Measurements from ENCODE around the gene LAG3.

LAG3 gene

DNA sequence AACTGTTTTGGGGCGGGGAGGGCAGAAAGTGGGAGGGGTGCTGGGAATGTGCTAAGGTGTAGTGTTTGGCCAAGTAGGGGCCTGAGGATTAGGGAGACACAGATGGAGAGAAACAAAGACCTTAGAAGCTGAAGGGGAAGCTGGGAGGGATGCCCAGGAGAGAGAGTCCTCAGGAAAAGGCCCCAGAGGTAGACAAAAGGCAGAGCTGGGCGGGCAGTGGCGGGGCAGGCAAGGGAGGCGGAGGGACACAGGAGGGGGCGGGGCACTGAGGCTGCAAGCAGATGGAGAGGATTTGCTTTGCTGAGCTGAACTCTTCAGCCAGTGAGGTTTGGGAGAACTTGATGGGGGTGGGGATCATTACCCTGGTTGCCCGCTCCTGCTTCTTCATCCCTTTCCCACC, 3.3 kb upstream of the LAG3 start:
- intact Hi-C loops (cut with DNase I), result no loop called here
- DNase-seq, result no peak

DNA sequence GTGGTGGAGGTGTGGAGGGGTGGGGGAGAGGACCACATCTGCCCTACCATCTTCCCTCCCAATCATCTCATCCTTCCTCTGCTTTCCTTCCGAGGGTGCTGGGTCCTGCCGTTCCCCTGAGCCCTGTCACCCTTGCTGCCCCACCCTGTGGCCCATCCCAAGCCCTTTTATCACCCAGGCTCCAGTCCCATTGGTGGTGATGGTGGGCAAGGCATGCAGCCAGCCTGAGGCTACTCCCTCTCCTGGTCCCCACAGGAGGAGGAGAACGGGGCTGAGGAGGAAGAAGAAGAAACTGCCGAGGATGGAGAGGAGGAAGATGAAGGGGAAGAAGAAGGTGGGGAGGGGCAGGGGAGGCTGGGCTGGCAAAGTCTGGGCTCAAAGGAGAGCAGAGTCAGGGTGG, 2.7 kb upstream of the LAG3 start:
- intact Hi-C loops (cut with DNase I), result no loop called here
- DNase-seq, result no peak

DNA sequence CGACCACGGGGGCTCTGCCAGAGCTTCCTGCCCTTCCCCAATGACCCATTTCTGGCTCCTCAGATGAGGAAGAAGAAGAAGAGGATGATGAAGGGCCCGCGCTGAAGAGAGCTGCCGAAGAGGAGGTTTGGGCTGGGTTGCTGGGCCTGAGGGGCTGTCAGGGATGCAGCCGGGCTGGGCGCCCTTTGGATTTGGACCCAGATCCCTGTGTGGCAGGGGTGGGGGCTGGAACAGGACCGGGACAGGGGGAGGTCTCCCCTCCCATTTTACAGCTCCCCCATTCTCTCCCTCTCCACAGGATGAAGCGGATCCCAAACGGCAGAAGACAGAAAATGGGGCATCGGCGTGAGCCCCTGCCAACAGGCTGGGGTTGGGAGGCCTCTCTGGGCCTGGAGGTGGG, 2.2 kb upstream of the LAG3 start:
- intact Hi-C loops (cut with DNase I), result no loop called here
- DNase-seq, result no peak

DNA sequence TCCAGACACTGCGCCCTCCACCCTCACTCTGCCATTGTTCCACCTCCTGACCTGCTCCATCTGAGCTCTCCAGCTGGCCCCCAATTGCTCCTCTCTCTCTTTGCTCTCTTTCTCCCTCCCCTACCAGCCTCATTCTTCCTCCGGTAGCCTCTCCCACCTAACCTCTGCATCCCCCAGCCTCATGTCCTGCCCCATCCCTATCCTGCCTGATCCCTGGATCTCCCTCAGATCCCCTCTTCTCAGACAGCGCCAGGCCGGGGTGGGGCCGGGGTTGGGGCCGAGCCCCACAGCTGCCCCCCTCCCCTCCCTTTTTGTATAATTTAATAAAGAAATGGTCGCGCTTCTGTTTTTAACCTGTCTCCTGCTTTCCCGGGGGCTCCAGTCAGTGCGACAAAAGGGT, 1.7 kb upstream of the LAG3 start:
- intact Hi-C loops (cut with DNase I), result no loop called here
- DNase-seq, result no peak

DNA sequence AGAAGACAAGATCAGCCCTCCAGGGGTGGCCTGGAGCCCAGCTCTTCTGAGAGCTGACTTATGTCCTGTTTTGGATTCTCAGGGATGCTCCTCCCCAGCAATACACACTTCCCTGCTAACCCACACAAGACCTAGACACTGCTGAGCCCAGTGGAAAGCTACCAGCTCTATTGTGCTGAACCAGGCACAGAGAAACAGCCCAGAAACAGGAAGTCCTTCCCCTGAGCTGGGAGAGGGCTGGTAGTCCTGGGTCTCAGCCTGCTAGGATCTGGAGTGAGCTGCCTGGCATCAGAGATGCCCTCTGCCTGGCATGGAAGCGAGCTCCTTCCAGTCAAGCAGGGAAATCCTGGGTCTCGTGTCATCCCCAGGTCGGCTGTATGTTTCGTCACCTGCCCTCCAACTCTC, 1.2 kb upstream of the LAG3 start:
- peak in 14 of 42 donors; percentile 19 to 65 (median 38) for DNase-seq
- intact Hi-C loops (cut with DNase I), result no loop called here

DNA sequence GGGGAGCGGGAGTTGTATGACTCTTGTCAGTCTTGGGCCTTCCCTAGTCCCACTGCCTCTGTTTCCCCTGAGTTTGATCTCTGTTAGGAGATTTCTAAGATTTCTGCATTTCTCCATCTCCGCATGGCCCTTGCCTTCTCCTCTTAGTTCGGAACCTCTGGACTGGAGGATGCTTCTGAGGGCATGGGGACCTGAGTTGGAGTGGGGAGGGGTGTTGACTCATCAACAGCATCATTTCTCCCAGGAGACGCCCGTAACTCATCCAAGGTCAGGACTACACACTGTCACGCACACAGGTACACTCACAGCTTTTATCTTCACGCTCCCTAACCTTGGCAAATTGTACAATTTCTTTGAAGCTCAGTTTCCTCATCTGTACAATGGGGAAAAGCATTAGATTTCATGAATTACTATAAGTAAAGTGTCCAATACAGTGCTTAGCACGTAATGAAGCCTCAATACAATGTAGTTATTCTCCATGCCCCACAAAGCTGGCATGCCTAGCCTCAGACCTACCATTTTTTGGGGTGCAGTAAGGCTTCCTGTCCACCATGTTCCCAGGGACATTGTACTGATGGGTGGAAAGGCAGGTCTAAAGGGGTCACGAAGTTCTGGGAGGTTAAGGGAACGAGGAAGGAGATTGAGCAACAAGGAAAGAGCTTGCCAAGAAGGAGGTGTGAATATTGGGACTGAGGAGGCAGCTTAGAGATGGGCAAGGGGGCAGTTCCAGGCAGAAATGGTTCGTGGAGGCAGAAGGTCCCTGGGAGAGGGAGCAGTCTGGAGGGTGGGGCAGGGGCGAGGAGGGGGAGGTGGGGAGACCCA, 600 bp upstream of the LAG3 start:
- DNase-seq, result no peak
- intact Hi-C loops (cut with DNase I), result no loop called here

DNA sequence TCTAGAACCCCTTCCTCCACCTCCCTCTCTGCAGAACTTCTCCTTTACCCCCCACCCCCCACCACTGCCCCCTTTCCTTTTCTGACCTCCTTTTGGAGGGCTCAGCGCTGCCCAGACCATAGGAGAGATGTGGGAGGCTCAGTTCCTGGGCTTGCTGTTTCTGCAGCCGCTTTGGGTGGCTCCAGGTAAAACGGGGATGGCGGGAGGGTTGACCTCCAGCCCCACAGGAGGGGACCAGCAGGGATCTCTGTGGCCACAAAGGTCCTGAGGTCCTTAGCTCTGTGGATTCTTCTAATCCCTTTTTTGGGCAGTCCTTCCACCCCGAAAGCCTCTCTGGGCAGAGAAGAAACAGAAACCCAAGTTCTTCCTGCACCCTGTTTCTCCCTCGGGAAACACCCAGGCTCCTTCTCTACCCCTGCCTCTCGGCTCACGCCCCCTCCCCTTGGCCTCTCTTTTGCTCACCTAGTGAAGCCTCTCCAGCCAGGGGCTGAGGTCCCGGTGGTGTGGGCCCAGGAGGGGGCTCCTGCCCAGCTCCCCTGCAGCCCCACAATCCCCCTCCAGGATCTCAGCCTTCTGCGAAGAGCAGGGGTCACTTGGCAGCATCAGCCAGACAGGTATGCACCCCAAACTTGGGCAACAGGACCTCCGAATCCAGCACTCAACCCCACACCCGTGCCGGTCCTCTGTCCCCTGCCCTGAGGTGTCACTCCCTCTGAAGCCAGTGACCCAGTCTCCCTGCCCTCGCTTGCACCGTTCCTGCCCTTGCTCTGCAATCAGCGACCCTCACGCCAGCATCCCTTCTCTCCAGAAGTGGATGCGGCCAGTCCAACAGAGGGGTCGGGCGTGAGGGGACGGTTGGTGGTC, 638 bp downstream of the LAG3 start:
- no peak for DNase-seq
- intact Hi-C loops (cut with DNase I), result no loop called here

DNA sequence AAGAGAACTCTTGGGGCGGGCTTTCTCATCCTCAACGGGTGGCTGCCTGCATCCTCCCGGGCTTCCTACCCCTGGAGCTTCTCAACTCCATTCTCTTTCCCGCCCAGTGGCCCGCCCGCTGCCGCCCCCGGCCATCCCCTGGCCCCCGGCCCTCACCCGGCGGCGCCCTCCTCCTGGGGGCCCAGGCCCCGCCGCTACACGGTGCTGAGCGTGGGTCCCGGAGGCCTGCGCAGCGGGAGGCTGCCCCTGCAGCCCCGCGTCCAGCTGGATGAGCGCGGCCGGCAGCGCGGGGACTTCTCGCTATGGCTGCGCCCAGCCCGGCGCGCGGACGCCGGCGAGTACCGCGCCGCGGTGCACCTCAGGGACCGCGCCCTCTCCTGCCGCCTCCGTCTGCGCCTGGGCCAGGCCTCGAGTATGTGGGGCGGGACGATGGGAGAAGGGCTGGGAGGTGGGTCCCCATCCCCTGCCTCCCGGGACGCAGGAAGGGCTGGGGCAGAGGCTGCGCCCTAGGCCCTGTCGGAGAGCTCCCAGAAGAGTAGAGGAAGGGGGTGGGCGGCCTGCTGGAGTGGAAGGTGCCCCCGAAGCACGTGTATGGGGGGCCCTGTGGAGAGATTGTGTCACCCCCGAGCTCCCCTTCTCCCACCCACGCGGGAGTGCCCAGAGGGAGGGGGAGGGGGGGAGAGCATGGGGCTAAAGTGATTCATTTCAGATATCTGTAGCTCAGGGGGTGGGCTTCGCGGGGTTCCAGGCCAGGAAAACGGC, 1.5 kb downstream of the LAG3 start:
- intact Hi-C loops (cut with DNase I), result no loop called here
- DNase-seq, result no peak

DNA sequence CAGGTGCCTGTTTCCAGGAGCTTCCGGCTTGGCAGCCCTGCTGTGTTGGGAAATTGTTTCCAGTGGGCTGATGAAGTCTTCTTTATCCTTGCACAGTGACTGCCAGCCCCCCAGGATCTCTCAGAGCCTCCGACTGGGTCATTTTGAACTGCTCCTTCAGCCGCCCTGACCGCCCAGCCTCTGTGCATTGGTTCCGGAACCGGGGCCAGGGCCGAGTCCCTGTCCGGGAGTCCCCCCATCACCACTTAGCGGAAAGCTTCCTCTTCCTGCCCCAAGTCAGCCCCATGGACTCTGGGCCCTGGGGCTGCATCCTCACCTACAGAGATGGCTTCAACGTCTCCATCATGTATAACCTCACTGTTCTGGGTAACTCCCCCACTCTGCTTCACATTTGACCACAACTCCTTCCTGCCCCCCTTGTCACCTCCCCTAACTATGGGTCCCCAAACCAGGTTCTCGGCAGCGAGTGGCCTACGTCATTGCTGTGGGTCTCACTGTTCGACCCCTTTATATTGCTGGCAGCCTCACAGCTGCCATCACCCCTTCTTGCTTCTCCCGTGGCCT, 2.3 kb downstream of the LAG3 start:
- no peak for DNase-seq
- intact Hi-C loops (cut with DNase I), result no loop called here

DNA sequence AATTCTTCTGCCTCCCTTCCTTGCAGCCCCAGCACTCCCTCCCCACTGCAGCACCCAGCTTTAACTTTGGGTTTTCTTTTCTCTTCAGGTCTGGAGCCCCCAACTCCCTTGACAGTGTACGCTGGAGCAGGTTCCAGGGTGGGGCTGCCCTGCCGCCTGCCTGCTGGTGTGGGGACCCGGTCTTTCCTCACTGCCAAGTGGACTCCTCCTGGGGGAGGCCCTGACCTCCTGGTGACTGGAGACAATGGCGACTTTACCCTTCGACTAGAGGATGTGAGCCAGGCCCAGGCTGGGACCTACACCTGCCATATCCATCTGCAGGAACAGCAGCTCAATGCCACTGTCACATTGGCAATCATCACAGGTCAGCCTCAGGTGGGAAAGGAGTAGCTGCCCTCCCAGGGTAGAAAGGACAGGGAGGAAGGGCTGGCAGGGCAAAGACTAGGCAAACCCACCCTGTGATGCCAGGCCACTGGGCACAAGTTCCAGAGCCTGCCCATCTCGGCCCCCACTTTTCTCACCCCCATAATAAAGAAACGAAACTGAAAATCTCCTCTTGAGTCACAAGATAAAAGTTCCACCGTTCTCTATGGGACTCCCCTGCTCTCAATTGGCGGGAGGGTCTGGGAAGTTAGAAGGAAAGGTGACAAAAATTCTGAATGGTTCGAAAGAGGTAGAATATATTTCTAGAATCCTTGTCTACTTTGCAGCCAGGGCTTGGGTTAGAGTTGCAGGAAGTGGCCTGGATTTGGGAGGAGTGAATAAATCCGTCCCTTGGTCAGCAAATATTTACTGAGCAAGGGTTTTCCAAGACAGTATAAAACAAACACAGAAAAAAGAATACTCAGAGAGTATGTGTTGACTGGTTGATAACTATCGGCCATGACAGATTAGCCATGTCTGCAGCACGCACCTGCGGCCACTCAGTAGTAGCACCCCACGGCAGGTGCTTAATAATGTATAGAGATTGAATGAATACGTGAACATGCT, 3.2 kb downstream of the LAG3 start:
- no peak for DNase-seq
- intact Hi-C loops (cut with DNase I), result no loop called here

DNA sequence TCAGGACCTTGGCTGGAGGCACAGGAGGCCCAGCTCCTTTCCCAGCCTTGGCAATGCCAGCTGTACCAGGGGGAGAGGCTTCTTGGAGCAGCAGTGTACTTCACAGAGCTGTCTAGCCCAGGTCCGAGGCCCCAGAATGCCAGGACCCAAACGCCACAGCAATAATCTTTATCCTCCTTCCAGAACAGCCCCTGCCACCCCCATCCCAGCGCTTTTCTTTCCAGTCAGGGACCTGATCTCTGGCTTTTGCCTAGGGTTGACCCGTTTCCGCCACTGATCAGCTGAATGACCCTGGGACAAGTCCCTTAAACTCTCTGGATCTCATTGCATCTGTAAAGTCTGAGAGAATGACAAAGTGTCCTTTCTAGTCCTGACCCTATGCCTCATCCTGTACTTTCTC, 5.1 kb downstream of the LAG3 start:
- intact Hi-C loops (cut with DNase I), result no loop called here
- DNase-seq, result no peak

DNA sequence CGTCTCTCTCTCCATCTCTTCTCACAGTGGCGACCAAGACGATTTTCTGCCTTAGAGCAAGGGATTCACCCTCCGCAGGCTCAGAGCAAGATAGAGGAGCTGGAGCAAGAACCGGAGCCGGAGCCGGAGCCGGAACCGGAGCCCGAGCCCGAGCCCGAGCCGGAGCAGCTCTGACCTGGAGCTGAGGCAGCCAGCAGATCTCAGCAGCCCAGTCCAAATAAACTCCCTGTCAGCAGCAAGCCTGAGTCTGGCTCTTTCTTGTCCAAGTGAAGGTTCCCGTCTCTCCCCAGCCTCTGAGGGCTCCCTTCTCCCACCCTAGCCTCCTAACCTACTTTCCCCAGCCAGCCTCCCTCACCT, 5.9 kb downstream of the LAG3 start:
- intact Hi-C loops (cut with DNase I), result no loop called here
- peak in 33 of 42 donors; percentile 13 to 71 (median 46) for DNase-seq

DNA sequence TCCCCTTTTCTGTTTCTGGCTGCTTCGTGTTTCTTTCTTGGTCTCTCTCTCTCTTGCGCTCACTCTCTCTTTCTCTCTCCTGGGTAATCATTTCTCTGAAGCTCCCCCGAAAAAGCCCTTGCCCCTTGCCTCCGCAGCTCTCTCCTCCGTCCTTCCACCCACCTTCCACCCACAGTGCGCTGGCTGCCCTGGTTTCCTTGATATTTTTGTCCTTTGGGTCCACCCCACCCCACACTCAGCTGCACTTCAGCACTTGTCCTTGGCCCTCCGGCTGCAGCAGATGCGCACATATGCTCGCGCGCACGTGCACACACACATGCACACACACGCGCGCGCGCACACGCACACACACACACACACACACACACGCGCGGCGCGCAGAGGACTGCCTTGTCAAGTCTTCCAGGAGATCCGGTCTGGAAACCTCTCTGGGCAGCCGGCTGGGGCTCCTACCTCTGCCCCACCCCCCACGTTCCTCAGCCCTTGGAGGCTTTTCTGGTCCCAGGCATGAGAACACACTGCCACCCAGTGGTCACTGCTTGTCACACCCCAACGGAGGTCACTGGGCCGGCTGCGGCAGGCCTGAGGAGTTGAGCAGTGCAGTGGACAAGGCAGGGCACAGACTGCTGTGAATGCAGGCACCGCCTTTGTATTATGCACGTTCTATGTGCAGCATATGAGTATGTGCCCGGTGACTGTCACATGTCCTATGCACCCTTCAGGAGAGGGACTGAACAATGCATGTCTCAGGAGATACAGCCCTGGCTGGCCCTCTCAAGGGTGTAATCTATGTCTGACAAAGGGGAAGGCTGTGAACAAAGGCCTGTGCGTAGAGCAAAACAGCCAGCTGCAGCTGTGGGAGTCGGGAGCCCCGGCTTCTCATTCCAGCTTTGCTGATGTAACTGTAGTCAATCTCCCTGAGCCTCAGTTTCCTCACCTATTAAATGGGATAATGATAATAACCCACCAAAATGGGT, 6.5 kb downstream of the LAG3 start:
- intact Hi-C loops (cut with DNase I), result loop anchor here (1.0 kb wide), 1 partner anchor 26 kb away; the partner anchor contains the start of gene MLF2
- DNase-seq, result peak; percentile 87 to 97 (median 92)

DNA sequence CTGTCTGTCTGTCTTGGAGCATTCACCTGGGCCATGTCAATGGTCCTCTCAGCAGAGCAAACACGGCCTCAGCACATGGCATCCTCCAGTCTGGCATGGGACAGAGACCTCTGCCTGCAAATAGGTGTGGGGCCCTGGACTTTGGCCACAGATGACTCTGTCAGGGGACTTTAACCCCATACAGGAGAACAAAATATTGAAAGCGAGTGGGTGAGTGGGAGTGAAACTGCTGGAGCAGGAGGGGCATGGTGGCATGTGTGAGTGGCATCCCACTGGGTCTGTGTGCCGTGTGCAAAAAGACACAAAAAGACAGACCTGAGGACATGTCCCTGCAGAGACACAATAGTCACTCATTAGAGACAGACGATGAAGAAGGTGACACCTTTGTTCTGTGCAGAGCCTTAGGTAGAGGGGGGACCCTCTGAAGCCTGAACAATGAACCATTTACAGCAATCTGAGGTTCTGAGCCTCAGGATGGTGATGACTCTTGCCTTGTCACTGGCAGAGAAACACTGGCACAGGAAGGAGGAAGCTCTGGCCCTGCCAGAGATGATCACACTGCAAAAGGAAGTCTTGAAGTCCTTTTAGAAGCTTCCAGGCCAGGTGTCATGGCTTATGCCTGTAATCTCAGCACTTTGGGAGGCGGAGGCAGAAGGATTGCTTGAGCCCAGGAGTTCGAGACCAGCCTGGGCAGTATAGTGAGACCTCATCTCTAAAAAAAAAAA, 7.5 kb downstream of the LAG3 start:
- intact Hi-C loops (cut with DNase I), result loop anchor here (1.0 to 5.0 kb wide), 2 partner anchors 27 to 42 kb away; partner anchors contain the start of genes GPR162 and MLF2
- DNase-seq, result no peak

DNA sequence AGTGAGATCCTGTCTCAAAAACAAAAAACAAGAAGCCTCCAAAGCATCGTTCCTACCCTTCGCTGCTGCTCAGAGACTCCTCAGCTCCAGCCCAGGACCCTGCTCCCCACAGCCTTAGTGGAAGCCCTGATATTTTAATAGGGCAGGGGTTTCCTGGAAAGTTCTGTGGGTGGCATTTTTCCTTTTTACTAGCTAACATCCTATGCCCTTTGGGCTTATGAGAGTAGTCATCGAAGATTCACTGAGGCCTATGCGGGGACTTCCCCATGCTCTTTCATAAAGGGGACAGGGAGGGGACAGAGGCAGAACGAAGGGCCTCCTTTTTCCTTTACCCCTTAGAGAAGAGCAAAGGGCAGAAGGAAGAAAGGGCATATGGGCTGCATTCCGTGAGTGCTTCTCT, 8.3 kb downstream of the LAG3 start:
- DNase-seq, result no peak
- intact Hi-C loops (cut with DNase I), result loop anchor here (5.0 kb wide), 1 partner anchor 42 kb away; the partner anchor contains the start of gene GPR162

DNA sequence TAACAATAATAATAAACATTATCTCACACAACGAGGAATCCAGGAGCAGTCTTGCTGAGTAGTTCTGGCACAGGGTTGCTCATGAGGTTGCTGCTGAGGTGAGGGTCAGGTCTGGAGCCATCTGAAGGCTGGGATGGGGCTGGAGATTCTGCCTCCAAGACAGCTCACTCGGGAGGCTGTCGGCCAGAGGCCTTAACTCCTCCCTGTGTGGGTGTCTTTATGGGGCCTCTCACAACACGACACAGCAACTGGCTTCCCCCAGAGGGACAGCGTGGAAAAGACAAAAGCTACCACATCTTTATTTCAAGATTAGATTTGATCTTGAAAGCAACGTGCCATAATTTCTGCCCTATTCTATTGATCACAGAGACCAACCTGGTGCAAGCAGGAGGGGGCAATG, 9.8 kb downstream of the LAG3 start:
- no peak for DNase-seq
- intact Hi-C loops (cut with DNase I), result loop anchor here (5.0 kb wide), 1 partner anchor 40 kb away; the partner anchor contains the start of gene GPR162
